A673 (cell line): ENCODE data around the gene CHST15. TPM values are rescaled to one million over a fixed set of nuclear protein-coding genes. Genes with fewer than 3 reads are reported as not detected.

Experiments used
- BruUV-seq: library from RNA; stranded (reverse); fragments of 400-500 nt; replicated peaks from 2 replicates; lab custom pipeline; 2021; lab: Mats Ljungman, UMichigan
- CTCF ChIA-PET: fragments of 300-600 bp; sonication (Branson Sonifier 250); formaldehyde crosslinking; loops from one replicate; lab custom pipeline; 2022; ENCODE audit warnings: antibody characterized with exemption; lab: Charles Lee
- POLR2A ChIA-PET: fragments of 300-600 bp; sonication (Branson Sonifier 250); formaldehyde crosslinking; loops from one replicate; lab custom pipeline; 2022; ENCODE audit warnings: antibody characterized with exemption; ENCODE audit not compliant: low non-redundant PET; lab: Charles Lee
- DNase-seq: peaks from one replicate; pipeline ENCODE4 v3.0.0-alpha.2; 2015; ENCODE audit warnings: low spot score
- H3K27ac ChIP-seq: fragments of 200-600 bp; sonication (generic); 2 replicates; pipeline ENCODE4 v1.5.1; 2016; ENCODE audit warnings: mixed run types, low read depth, mild to moderate bottlenecking, mixed read lengths, antibody characterized with exemption, low read length; ENCODE audit not compliant: poor library complexity, severe bottlenecking
- H3K27me3 ChIP-seq: fragments of 200-600 bp; sonication (generic); replicated peaks from 2 replicates; pipeline ENCODE4 v1.6.1; 2017; ENCODE audit warnings: mixed run types, low read depth, mild to moderate bottlenecking, mixed read lengths, antibody characterized with exemption, low read length; ENCODE audit not compliant: insufficient read depth, poor library complexity
- H3K36me3 ChIP-seq: fragments of 200-600 bp; sonication (generic); 2 replicates; pipeline ENCODE4 v1.6.1; 2016; ENCODE audit warnings: mixed run types, mild to moderate bottlenecking, mixed read lengths, antibody characterized with exemption, low read length; ENCODE audit not compliant: insufficient read depth, poor library complexity, severe bottlenecking
- H3K4me1 ChIP-seq: fragments of 200-600 bp; sonication (generic); 2 replicates; pipeline ENCODE4 v1.6.1; 2017; ENCODE audit warnings: mixed run types, mild to moderate bottlenecking, mixed read lengths, antibody characterized with exemption, low read length; ENCODE audit not compliant: insufficient read depth, poor library complexity, severe bottlenecking
- H3K4me3 ChIP-seq: fragments of 200-600 bp; sonication (generic); 2 replicates; pipeline ENCODE4 v1.5.1; 2016; ENCODE audit warnings: low read depth, mixed run types, mild to moderate bottlenecking, mixed read lengths, low read length; ENCODE audit not compliant: poor library complexity, severe bottlenecking
- H3K9me3 ChIP-seq: fragments of 200-600 bp; sonication (generic); 2 replicates; pipeline ENCODE4 v1.6.1; 2016; ENCODE audit warnings: mixed run types, low read depth, mild to moderate bottlenecking, mixed read lengths, antibody characterized with exemption, low read length; ENCODE audit not compliant: poor library complexity, severe bottlenecking
- EZH2 ChIP-seq: fragments of 200-600 bp; sonication (generic); IDR thresholded peaks from 2 replicates; pipeline ENCODE4 v1.6.1; 2017; ENCODE audit warnings: borderline replicate concordance, low read depth, mild to moderate bottlenecking, mixed read lengths, antibody characterized with exemption, low read length; ENCODE audit not compliant: poor library complexity, severe bottlenecking
- intact Hi-C: fragments of 100-400 bp; cut with micrococcal nuclease; formaldehyde crosslinking; loops from one replicate; pipeline ENCODE4 v1.10.0; 2022; ENCODE audit not compliant: unreplicated experiment
- total RNA-seq: library from RNA; stranded (reverse); gene quantifications from 2 replicates; pipeline ENCODE4 v1.2.3, GENCODE V29; 2021
- TF ChIP-seq, protein P1 (sequence below): fragments of 300-800, 200-600 bp; sonication (generic); conservative IDR thresholded peaks from 2 replicates; pipeline ENCODE4 v1.5.1; 2017; ENCODE audit warnings: low read depth, mild to moderate bottlenecking, antibody characterized with exemption, low read length, moderate library complexity, mixed read lengths

The CHST15 gene
- total RNA-seq, 1 experiment from 2014 or later = 1.7 TPM

DNA sequence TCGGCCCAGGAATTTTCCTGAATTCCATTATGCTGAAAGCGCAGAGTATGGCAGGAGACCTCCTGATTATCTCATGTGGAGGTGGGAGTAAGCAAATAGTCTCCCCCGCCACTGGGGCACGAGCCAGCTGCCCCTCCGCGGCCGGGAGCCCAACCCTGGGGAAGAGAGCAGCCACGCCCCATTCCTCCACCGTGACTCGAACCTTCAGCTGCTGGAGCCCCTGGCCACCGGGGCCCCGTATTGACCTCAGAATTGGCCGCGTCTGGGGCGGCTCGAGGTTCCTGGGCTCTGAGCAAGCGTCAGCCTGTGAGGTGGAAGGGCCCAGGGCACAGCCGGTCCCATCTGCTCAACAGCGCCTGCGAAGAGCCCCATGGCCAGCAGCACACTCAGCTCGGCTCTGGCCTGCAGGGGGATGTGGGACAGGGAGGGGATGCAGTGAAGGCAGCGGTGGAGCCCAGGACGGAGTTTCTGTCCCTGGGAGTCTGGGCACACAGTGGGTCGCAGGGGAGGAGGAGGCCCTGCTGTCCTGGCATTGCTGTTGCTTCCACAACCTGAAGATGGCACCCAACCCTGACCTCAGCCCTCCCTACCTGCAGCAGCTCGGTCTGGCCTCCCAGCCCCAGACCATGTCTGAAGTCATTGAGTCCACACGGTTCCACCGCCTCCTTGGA lies 97.8 kb downstream of the CHST15 start:
- BruUV-seq = no TSS peak
- no peaks in the 10 kb centered on the region for H3K9me3 ChIP-seq
- peaks cover 34% of the 10 kb centered on the region for H3K27me3 ChIP-seq
- TF ChIP-seq EZH2 = no peak
- TF ChIP-seq, protein P1, sequence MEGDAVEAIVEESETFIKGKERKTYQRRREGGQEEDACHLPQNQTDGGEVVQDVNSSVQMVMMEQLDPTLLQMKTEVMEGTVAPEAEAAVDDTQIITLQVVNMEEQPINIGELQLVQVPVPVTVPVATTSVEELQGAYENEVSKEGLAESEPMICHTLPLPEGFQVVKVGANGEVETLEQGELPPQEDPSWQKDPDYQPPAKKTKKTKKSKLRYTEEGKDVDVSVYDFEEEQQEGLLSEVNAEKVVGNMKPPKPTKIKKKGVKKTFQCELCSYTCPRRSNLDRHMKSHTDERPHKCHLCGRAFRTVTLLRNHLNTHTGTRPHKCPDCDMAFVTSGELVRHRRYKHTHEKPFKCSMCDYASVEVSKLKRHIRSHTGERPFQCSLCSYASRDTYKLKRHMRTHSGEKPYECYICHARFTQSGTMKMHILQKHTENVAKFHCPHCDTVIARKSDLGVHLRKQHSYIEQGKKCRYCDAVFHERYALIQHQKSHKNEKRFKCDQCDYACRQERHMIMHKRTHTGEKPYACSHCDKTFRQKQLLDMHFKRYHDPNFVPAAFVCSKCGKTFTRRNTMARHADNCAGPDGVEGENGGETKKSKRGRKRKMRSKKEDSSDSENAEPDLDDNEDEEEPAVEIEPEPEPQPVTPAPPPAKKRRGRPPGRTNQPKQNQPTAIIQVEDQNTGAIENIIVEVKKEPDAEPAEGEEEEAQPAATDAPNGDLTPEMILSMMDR = peak; percentile 26; the same call in 1 of the 2 replicates
- DNase-seq = no peak
- no peak overlapping the region for H3K4me3 ChIP-seq
- H3K27ac ChIP-seq = no peak overlapping the region
- no peaks in the 10 kb centered on the region for H3K4me1 ChIP-seq
- CTCF ChIA-PET = interaction anchor here (4.8 kb wide), 1 partner anchor 394 kb away, joined by 57 read pairs; no protein-coding TSS in a partner anchor
- POLR2A ChIA-PET = no interaction called here
- intact Hi-C loops = loop anchor here (10.0 kb wide), 1 partner anchor 259 kb away; no protein-coding TSS in a partner anchor
- no peaks in the 10 kb centered on the region for H3K36me3 ChIP-seq

DNA sequence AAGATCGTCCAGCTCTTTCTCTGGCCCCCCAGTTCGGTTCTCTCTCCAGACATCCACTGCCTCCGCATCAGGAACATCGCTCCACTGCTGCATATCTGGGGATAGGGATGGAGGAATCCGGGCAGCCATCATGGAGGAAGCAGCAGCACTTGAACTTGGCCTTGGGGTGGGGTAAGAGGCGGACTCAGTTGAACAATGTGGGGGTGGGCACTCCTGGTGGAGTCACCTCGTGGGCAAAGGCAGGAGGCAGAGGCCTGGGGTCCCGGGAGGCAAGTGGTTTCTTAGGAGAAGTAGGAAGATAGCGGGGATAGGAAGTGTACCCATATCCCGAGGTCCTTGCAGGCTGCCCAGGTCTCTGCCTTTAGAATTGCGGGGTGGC lies 98.3 kb downstream of the CHST15 start:
- no peaks in the 10 kb centered on the region for H3K4me1 ChIP-seq
- H3K4me3 ChIP-seq = no peak overlapping the region
- DNase-seq = no peak
- ChIA-PET CTCF (interaction anchor here (0.6 to 4.8 kb wide), 7 partner anchors 98 to 408 kb away, joined by 3 to 57 read pairs (median 3); no protein-coding TSS in a partner anchor), POLR2A (no interaction called here)
- H3K27me3 ChIP-seq = peaks cover 39% of the 10 kb centered on the region
- no peak overlapping the region for H3K27ac ChIP-seq
- no TSS peak for BruUV-seq
- H3K36me3 ChIP-seq = no peaks in the 10 kb centered on the region
- TF ChIP-seq, protein P1 = no peak
- TF ChIP-seq EZH2 = no peak
- no peaks in the 10 kb centered on the region for H3K9me3 ChIP-seq
- intact Hi-C loops = loop anchor here (10.0 kb wide), 1 partner anchor 260 kb away; no protein-coding TSS in a partner anchor

DNA sequence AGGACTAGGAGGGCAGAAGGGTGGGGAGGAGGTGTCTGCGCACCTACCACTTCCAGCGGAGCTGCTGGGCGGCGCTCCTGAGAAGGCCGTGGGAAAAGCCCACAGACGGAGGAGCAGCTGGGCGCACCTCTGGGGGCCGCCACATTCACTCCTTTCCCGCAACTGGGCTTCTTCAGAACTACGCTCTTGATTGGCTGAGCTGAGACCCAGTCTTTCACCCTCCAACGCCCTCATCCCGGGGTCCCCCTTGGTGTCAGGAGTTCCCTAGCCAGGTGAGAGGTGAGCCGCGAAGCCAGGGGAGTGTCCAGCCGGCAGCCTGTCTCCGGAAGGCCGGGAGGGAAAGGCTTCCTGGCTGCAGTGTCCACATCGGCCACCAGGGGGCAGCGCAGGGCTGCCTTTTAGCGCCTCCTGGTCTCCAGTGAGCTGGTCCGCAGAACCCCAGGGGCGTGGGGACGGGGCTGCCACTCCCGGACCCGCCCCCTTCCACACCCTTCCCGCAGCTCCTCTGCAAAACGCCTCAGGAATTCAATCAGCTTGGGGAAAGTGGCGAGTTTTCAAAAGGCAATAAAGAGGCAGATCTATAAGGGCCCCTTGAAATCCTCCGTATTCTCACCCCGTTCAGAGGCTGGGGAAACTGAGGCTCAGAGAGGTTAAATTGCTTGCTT lies 98.8 kb downstream of the CHST15 start:
- intact Hi-C loops = loop anchor here (1.0 to 10.0 kb wide), 2 partner anchors 260 to 395 kb away; no protein-coding TSS in a partner anchor
- H3K9me3 ChIP-seq = no peaks in the 10 kb centered on the region
- no TSS peak for BruUV-seq
- DNase-seq = peak; percentile 80
- TF ChIP-seq EZH2 = no peak
- TF ChIP-seq, protein P1 = peak; percentile 95
- no peak overlapping the region for H3K27ac ChIP-seq
- POLR2A ChIA-PET = no interaction called here
- H3K27me3 ChIP-seq = peaks cover 44% of the 10 kb centered on the region
- no peaks in the 10 kb centered on the region for H3K4me1 ChIP-seq
- H3K4me3 ChIP-seq = peak overlapping the region; percentile 9
- CTCF ChIA-PET = interaction anchor here (0.6 to 4.8 kb wide), 7 partner anchors 97 to 409 kb away, joined by 3 to 57 read pairs (median 3); no protein-coding TSS in a partner anchor
- H3K36me3 ChIP-seq = no peaks in the 10 kb centered on the region
